GM23338 (cell line): ENCODE measurements around the gene GRP. TPM values are rescaled to one million over a fixed set of nuclear protein-coding genes. Genes with fewer than 3 reads are reported as not detected.

Experiments used
- ATAC-seq: fragments of 200-7000 bp; cut with Tn5 transposase; 3 replicates; pipeline ENCODE4 v1.9.1; 2020
- DNase-seq: peaks from one replicate; pipeline ENCODE4 v3.0.0-alpha.2; 2015; ENCODE audit warnings: low spot score
- H2AFZ ChIP-seq: fragments of 200-600 bp; sonication (generic); 2 replicates; pipeline ENCODE4 v1.8.0; 2016; ENCODE audit warnings: antibody characterized with exemption, mild to moderate bottlenecking, moderate library complexity
- H3F3A ChIP-seq: fragments of 200-600 bp; sonication (generic); replicated peaks from 2 replicates; pipeline ENCODE4 v1.8.0; 2017; ENCODE audit warnings: antibody characterized with exemption, mixed run types, low read depth
- H3K27ac ChIP-seq: fragments of 200-600 bp; sonication (generic); 2 replicates; pipeline ENCODE4 v1.6.1; 2016; ENCODE audit warnings: low read depth
- H3K27me3 ChIP-seq: fragments of 200-600 bp; sonication (generic); 2 replicates; pipeline ENCODE4 v1.8.0; 2016; ENCODE audit warnings: mild to moderate bottlenecking, mixed run types, moderate library complexity; ENCODE audit not compliant: insufficient read depth
- H3K36me3 ChIP-seq: fragments of 200-600 bp; sonication (generic); 2 replicates; pipeline ENCODE4 v1.8.0; 2016; ENCODE audit warnings: mild to moderate bottlenecking; ENCODE audit not compliant: insufficient read depth
- H3K4me1 ChIP-seq: fragments of 200-600 bp; sonication (generic); 2 replicates; pipeline ENCODE4 v1.8.0; 2016; ENCODE audit warnings: mild to moderate bottlenecking, moderate library complexity; ENCODE audit not compliant: insufficient read depth
- H3K4me2 ChIP-seq: fragments of 200-600 bp; sonication (generic); 2 replicates; pipeline ENCODE4 v1.7.1; 2017; ENCODE audit warnings: mixed run types
- H3K4me3 ChIP-seq: fragments of 200-600 bp; sonication (generic); 2 replicates; pipeline ENCODE4 v1.6.1; 2016; ENCODE audit warnings: mixed run types
- H3K79me2 ChIP-seq: fragments of 200-600 bp; sonication (generic); replicated peaks from 2 replicates; pipeline ENCODE4 v1.8.0; 2017; ENCODE audit warnings: mild to moderate bottlenecking; ENCODE audit not compliant: insufficient read depth
- H3K9me2 ChIP-seq: fragments of 200-600 bp; sonication (generic); 2 replicates; pipeline ENCODE4 v1.8.0; 2017; ENCODE audit not compliant: insufficient read depth
- H4K20me1 ChIP-seq: fragments of 200-600 bp; sonication (generic); replicated peaks from 2 replicates; pipeline ENCODE4 v1.8.0; 2017; ENCODE audit warnings: mild to moderate bottlenecking; ENCODE audit not compliant: insufficient read depth
- H3K27ac Mint-ChIP-seq: 2 replicates; pipeline ENCODE4 v1.8.0; 2020; ENCODE audit warnings: inconsistent platforms, mild to moderate bottlenecking, moderate library complexity, mixed read lengths
- H3K27me3 Mint-ChIP-seq: 3 replicates; pipeline ENCODE4 v1.8.0; 2022; ENCODE audit warnings: low read depth, mild to moderate bottlenecking, moderate library complexity, mixed read lengths, inconsistent platforms; ENCODE audit not compliant: insufficient read depth, poor library complexity
- H3K36me3 Mint-ChIP-seq: 3 replicates; pipeline ENCODE4 v1.8.0; 2021; ENCODE audit warnings: low read depth, mild to moderate bottlenecking, inconsistent platforms, moderate library complexity, mixed read lengths
- H3K4me1 Mint-ChIP-seq: 3 replicates; pipeline ENCODE4 v1.8.0; 2020; ENCODE audit warnings: mild to moderate bottlenecking, inconsistent platforms, mixed read lengths
- H3K4me3 Mint-ChIP-seq: 3 replicates; pipeline ENCODE4 v1.8.0; 2021; ENCODE audit warnings: moderate library complexity, mild to moderate bottlenecking, inconsistent platforms, mixed read lengths
- H3K9me3 Mint-ChIP-seq: 3 replicates; pipeline ENCODE4 v1.8.0; 2020; ENCODE audit warnings: moderate library complexity, mild to moderate bottlenecking, inconsistent platforms, mixed read lengths
- CREB1 ChIP-seq: fragments of 250-450 bp; sonication (Bioruptor Pico); IDR thresholded peaks from 2 replicates; pipeline ENCODE4 v1.5.0; 2020; ENCODE audit warnings: low read depth, mild to moderate bottlenecking, moderate library complexity
- ETS1 ChIP-seq: IDR thresholded peaks from 2 replicates; pipeline ENCODE4 v1.6.1; 2016; ENCODE audit warnings: antibody characterized with exemption
- EZH2 ChIP-seq: fragments of 200-600 bp; sonication (generic); IDR thresholded peaks from one replicate; pipeline ENCODE4 v1.8.0; 2017; ENCODE audit warnings: antibody characterized with exemption, mild to moderate bottlenecking, low read depth; ENCODE audit not compliant: unreplicated experiment
- EZH2phosphoT487 ChIP-seq: fragments of 200-600 bp; sonication (generic); IDR thresholded peaks from one replicate; pipeline ENCODE4 v1.8.1; 2018; ENCODE audit warnings: antibody characterized with exemption; ENCODE audit not compliant: unreplicated experiment
- NANOG ChIP-seq: IDR thresholded peaks from 2 replicates; pipeline ENCODE4 v1.6.1; 2016; ENCODE audit warnings: antibody characterized with exemption, borderline replicate concordance
- POLR2AphosphoS5 ChIP-seq: IDR thresholded peaks from 2 replicates; pipeline ENCODE4 v1.6.1; 2016; ENCODE audit warnings: antibody characterized with exemption, low read depth
- REST ChIP-seq: IDR thresholded peaks from one replicate; pipeline ENCODE4 v1.6.1; 2018; ENCODE audit warnings: antibody characterized with exemption; ENCODE audit not compliant: unreplicated experiment
- STAT1 ChIP-seq: IDR thresholded peaks from one replicate; pipeline ENCODE4 v1.6.1; 2016; ENCODE audit warnings: antibody characterized with exemption; ENCODE audit not compliant: unreplicated experiment
- ZNF114 ChIP-seq: fragments of 250-450 bp; sonication (Bioruptor Pico); IDR thresholded peaks from 2 replicates; pipeline ENCODE4 v1.5.0; 2020; ENCODE audit warnings: mild to moderate bottlenecking, moderate library complexity
- ZNF331 ChIP-seq: fragments of 250-450 bp; sonication (Bioruptor Pico); IDR thresholded peaks from 2 replicates; pipeline ENCODE4 v1.5.0; 2020; ENCODE audit warnings: low read depth, mild to moderate bottlenecking, moderate library complexity
- ZNF462 ChIP-seq: fragments of 250-450 bp; sonication (Bioruptor Pico); IDR thresholded peaks from 2 replicates; pipeline ENCODE4 v1.5.0; 2020; ENCODE audit warnings: mild to moderate bottlenecking, moderate library complexity
- polyA plus RNA-seq: library from polyadenylated mRNA; unstranded; fragments of >200 nt; fragmentation: Nextera tagmentation; extraction: Ambion mirVana; gene quantifications from 2 replicates; pipeline ENCODE4 v1.2.1, GENCODE V29; 2016
- total RNA-seq: library from RNA; depleted of rRNA; stranded (reverse); fragments of >200 nt; shearing (Covaris generic); gene quantifications from 2 replicates; pipeline ENCODE4 v1.2.3, GENCODE V29; 2014

Gene GRP
- total and polyA plus RNA-seq, 2 experiments from 2014 or later, result not detected

GRCh38 chr18:59233017-59233410 lies 13.1 kb downstream of the GRP start:
- Histone ChIP-seq H3K79me2 (no peaks in the 10 kb centered on the region), H3K4me1 (no peaks in the 10 kb centered on the region), H2AFZ (no peak overlapping the region), H3K27me3 (peaks cover 8% of the 10 kb centered on the region; the same call in 1 of the 2 replicates), H3K36me3 (no peaks in the 10 kb centered on the region), H3K27ac (no peak overlapping the region), H3K4me3 (no peak overlapping the region), H3F3A (0 out of 2 replicates have a peak, but pooled peaks cover 3% of the 10 kb centered on the region), H3K9me2 (no peaks in the 10 kb centered on the region), H3K4me2 (no peak overlapping the region), H4K20me1 (no peaks in the 10 kb centered on the region)
- H3K36me3 Mint-ChIP-seq, result no peaks in the 10 kb centered on the region
- no peaks in the 10 kb centered on the region for H3K4me1 Mint-ChIP-seq
- no peak overlapping the region for H3K4me3 Mint-ChIP-seq
- no peaks in the 10 kb centered on the region; the same call in 2 of the 3 replicates for H3K9me3 Mint-ChIP-seq
- H3K27ac Mint-ChIP-seq, result no peak overlapping the region
- ATAC-seq, result no peak
- no peaks in the 10 kb centered on the region for H3K27me3 Mint-ChIP-seq
- DNase-seq, result no peak
- TF ChIP-seq EZH2phosphoT487 (no peak), NANOG (no peak), ETS1 (no peak), EZH2 (no peak), STAT1 (no peak), ZNF114 (no peak), CREB1 (CRISPR knock-in tag) (no peak), REST (no peak), ZNF462 (CRISPR knock-in tag) (no peak), POLR2AphosphoS5 (no peak), ZNF331 (CRISPR knock-in tag) (no peak)
